HG03045 (cell line): ENCODE data around the gene LDLRAD4.

Experiments used
- ATAC-seq: cut with Tn5 transposase; IDR thresholded peaks from one replicate; pipeline ENCODE4 v1.9.1; 2021; ENCODE audit warnings: mild to moderate bottlenecking, moderate library complexity; ENCODE audit not compliant: unreplicated experiment

The LDLRAD4 gene

GRCh38 chr18:13635046-13635445 lies 416.5 kb downstream of the LDLRAD4 start:
- ATAC-seq = no peak

GRCh38 chr18:13638719-13639595 lies 420.4 kb downstream of the LDLRAD4 start:
- no peak for ATAC-seq

GRCh38 chr18:13640266-13640860 lies 421.8 kb downstream of the LDLRAD4 start:
- no peak for ATAC-seq

GRCh38 chr18:13641551-13642439 lies 423.2 kb downstream of the LDLRAD4 start:
- no peak for ATAC-seq

- no peak for ATAC-seq
These were observed 423.9 kb downstream of the LDLRAD4 start for GRCh38 chr18:13642440-13642827.

- no peak for ATAC-seq
These were observed 424.7 kb downstream of the LDLRAD4 start for GRCh38 chr18:13643261-13643751.

- ATAC-seq = no peak
These were observed 426.5 kb downstream of the LDLRAD4 start for GRCh38 chr18:13645093-13645492.

- no peak for ATAC-seq
These were observed 428.1 kb downstream of the LDLRAD4 start for GRCh38 chr18:13646633-13647032.

- ATAC-seq = no peak
These were observed 429.2 kb downstream of the LDLRAD4 start for GRCh38 chr18:13647761-13648160.

- ATAC-seq = no peak
These were observed 431.1 kb downstream of the LDLRAD4 start for GRCh38 chr18:13649397-13650390.

- ATAC-seq = no peak
These were observed 435.3 kb downstream of the LDLRAD4 start for GRCh38 chr18:13653746-13654433.

- ATAC-seq = no peak
These were observed 439.4 kb downstream of the LDLRAD4 start for GRCh38 chr18:13657974-13658373.

GRCh38 chr18:13658436-13659204 lies 440.1 kb downstream of the LDLRAD4 start:
- no peak for ATAC-seq

GRCh38 chr18:13660510-13660909 lies 441.9 kb downstream of the LDLRAD4 start:
- ATAC-seq = no peak

- ATAC-seq = no peak
These were observed 442.7 kb downstream of the LDLRAD4 start for GRCh38 chr18:13661051-13661778.

GRCh38 chr18:13661779-13662256 lies 443.3 kb downstream of the LDLRAD4 start:
- ATAC-seq = no peak

GRCh38 chr18:13672657-13673056 lies 454.1 kb downstream of the LDLRAD4 start:
- ATAC-seq = no peak

- ATAC-seq = no peak
These were observed 457.9 kb downstream of the LDLRAD4 start for GRCh38 chr18:13676471-13676870.
